ENCODE data around the gene LEF1. TPM values are rescaled to one million over a fixed set of nuclear protein-coding genes. Genes with fewer than 3 reads are reported as not detected.

LEF1 gene
- total RNA-seq, 1 donor from 2014 or later: 16.6 TPM

DNA sequence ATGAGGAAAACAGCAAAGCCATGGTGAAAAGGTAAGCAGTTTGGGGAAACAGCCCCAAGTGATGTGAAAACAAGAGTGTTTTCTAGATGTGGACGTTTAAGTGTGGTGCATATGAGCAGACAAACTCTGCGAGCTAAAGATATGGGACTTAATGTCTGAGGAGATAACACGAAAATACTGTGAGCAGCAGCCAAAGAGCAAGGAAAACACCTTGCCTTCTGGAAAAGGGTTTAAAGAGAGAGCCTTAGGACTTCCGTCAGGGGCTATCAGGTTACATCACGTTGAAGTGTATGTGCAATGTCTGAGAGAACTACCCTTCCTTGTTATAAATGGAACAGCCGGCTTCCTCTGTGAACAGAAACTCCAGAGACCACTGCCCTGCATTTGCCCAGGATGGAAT, 54.2 kb downstream of the LEF1 start:
- no peaks in the 10 kb centered on the region for H3K79me2 ChIP-seq (ENCODE audit: insufficient read depth, low read length)
- TF ChIP-seq, protein P1, sequence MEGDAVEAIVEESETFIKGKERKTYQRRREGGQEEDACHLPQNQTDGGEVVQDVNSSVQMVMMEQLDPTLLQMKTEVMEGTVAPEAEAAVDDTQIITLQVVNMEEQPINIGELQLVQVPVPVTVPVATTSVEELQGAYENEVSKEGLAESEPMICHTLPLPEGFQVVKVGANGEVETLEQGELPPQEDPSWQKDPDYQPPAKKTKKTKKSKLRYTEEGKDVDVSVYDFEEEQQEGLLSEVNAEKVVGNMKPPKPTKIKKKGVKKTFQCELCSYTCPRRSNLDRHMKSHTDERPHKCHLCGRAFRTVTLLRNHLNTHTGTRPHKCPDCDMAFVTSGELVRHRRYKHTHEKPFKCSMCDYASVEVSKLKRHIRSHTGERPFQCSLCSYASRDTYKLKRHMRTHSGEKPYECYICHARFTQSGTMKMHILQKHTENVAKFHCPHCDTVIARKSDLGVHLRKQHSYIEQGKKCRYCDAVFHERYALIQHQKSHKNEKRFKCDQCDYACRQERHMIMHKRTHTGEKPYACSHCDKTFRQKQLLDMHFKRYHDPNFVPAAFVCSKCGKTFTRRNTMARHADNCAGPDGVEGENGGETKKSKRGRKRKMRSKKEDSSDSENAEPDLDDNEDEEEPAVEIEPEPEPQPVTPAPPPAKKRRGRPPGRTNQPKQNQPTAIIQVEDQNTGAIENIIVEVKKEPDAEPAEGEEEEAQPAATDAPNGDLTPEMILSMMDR (IDR thresholded peaks at IDR 0.05; ENCODE audit: insufficient read depth, low read depth, low read length): no peak
- TF ChIP-seq EZH2 (IDR thresholded peaks at IDR 0.05; ENCODE audit: insufficient read depth, low read length): no peak
- no peak overlapping the region for H3K9ac ChIP-seq (ENCODE audit: low read length)
- Mint-ChIP-seq H3K27me3 (ENCODE audit: low read depth, unreplicated experiment) (no peaks in the 10 kb centered on the region), H3K27ac (ENCODE audit: unreplicated experiment) (no peak overlapping the region), H3K9me3 (ENCODE audit: unreplicated experiment) (no peaks in the 10 kb centered on the region), H3K4me1 (ENCODE audit: low read depth, unreplicated experiment) (peaks cover 63% of the 10 kb centered on the region), H3K4me3 (ENCODE audit: unreplicated experiment) (no peak overlapping the region), H3K36me3 (ENCODE audit: low read depth, unreplicated experiment) (no peaks in the 10 kb centered on the region)
- H3K27me3 ChIP-seq (ENCODE audit: insufficient read depth, low read length): no peaks in the 10 kb centered on the region
- H3K4me3 ChIP-seq (ENCODE audit: insufficient read depth, low read depth, low read length): no peak overlapping the region
- H3K4me2 ChIP-seq (ENCODE audit: low read length): no peak overlapping the region
- H3K9me3 ChIP-seq (ENCODE audit: insufficient read depth, low read depth, low read length): no peaks in the 10 kb centered on the region
- no peaks in the 10 kb centered on the region for H4K20me1 ChIP-seq (ENCODE audit: insufficient read depth, low read length)
- no peak overlapping the region for H3K27ac ChIP-seq (ENCODE audit: low read depth, low read length)
- DNase-seq (ENCODE audit: low read depth) (no peak), FAIRE-seq (no peak)
- no peaks in the 10 kb centered on the region for H3K36me3 ChIP-seq (ENCODE audit: insufficient read depth, low read length)
- H2AFZ ChIP-seq (ENCODE audit: low read depth, low read length): no peak overlapping the region
- peaks cover 4% of the 10 kb centered on the region for H3K4me1 ChIP-seq (ENCODE audit: insufficient read depth, low read length)

DNA sequence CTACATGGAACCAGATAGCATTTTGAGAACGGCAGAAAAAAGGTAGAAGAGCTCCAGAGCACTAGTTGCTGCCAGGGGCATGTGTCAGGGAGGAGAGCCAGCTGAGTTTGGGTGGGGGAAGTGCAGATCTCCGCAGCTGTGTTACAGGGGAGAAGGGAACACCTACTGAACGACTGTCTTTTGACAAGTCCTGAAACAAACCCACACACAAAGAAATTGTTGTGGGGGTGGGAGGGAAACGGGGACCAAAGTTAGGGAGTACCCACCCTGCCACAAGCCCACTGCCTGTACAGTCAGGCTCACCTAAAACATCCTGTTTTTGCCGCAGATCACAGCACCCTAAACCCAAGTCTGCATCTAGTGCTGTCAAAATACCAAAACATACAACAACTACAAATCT, 55.5 kb downstream of the LEF1 start:
- H3K27me3 ChIP-seq (ENCODE audit: insufficient read depth, low read length): no peaks in the 10 kb centered on the region
- peaks cover 57% of the 10 kb centered on the region for H3K4me1 Mint-ChIP-seq (ENCODE audit: low read depth, unreplicated experiment)
- peaks cover 3% of the 10 kb centered on the region for H3K27me3 Mint-ChIP-seq (ENCODE audit: low read depth, unreplicated experiment)
- no peak overlapping the region for H3K27ac ChIP-seq (ENCODE audit: low read depth, low read length)
- H3K36me3 Mint-ChIP-seq (ENCODE audit: low read depth, unreplicated experiment): no peaks in the 10 kb centered on the region
- no peak overlapping the region for H3K27ac Mint-ChIP-seq (ENCODE audit: unreplicated experiment)
- H3K4me3 Mint-ChIP-seq (ENCODE audit: unreplicated experiment): peak overlapping the region; percentile 12
- no peaks in the 10 kb centered on the region for H3K79me2 ChIP-seq (ENCODE audit: insufficient read depth, low read length)
- no peaks in the 10 kb centered on the region for H4K20me1 ChIP-seq (ENCODE audit: insufficient read depth, low read length)
- no peak overlapping the region for H2AFZ ChIP-seq (ENCODE audit: low read depth, low read length)
- no peak for DNase-seq (ENCODE audit: low read depth)
- H3K9me3 ChIP-seq (ENCODE audit: insufficient read depth, low read depth, low read length): no peaks in the 10 kb centered on the region
- peaks cover 4% of the 10 kb centered on the region for H3K4me1 ChIP-seq (ENCODE audit: insufficient read depth, low read length)
- H3K9me3 Mint-ChIP-seq (ENCODE audit: unreplicated experiment): no peaks in the 10 kb centered on the region
- H3K36me3 ChIP-seq (ENCODE audit: insufficient read depth, low read length): no peaks in the 10 kb centered on the region
- FAIRE-seq: no peak
- H3K9ac ChIP-seq (ENCODE audit: low read length): no peak overlapping the region
- TF ChIP-seq, protein P1 (IDR thresholded peaks at IDR 0.05; ENCODE audit: insufficient read depth, low read depth, low read length): no peak
- TF ChIP-seq EZH2 (IDR thresholded peaks at IDR 0.05; ENCODE audit: insufficient read depth, low read length): no peak
- no peak overlapping the region for H3K4me2 ChIP-seq (ENCODE audit: low read length)
- H3K4me3 ChIP-seq (ENCODE audit: insufficient read depth, low read depth, low read length): no peak overlapping the region

DNA sequence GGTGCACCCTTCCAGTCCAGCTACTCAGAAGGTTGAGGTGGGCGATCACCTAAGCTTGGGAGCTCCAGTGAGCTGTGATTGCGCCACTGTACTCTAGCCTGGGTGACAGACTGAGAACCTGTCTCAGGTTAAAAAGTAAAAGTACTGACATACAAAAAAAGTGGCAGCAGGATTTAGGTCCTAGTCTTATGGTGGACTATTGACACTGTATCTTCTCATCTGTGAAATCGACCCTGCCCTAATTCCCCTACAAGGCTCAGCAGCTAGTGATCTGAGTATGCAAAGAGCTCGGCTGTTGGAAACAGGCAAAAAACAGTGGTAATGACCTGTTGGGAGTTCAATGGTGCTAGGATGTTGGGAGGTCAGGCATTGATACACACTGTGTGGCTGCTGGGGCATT, 57.0 kb downstream of the LEF1 start:
- no peak overlapping the region for H3K27ac Mint-ChIP-seq (ENCODE audit: unreplicated experiment)
- H3K4me3 ChIP-seq (ENCODE audit: insufficient read depth, low read depth, low read length): no peak overlapping the region
- no peaks in the 10 kb centered on the region for H3K79me2 ChIP-seq (ENCODE audit: insufficient read depth, low read length)
- H4K20me1 ChIP-seq (ENCODE audit: insufficient read depth, low read length): no peaks in the 10 kb centered on the region
- H3K9me3 ChIP-seq (ENCODE audit: insufficient read depth, low read depth, low read length): no peaks in the 10 kb centered on the region
- no peaks in the 10 kb centered on the region for H3K27me3 ChIP-seq (ENCODE audit: insufficient read depth, low read length)
- DNase-seq (ENCODE audit: low read depth) (no peak), FAIRE-seq (no peak)
- H3K36me3 Mint-ChIP-seq (ENCODE audit: low read depth, unreplicated experiment): no peaks in the 10 kb centered on the region
- no peak for TF ChIP-seq EZH2 (IDR thresholded peaks at IDR 0.05; ENCODE audit: insufficient read depth, low read length)
- H3K9ac ChIP-seq (ENCODE audit: low read length): no peak overlapping the region
- H3K36me3 ChIP-seq (ENCODE audit: insufficient read depth, low read length): no peaks in the 10 kb centered on the region
- no peak overlapping the region for H3K4me2 ChIP-seq (ENCODE audit: low read length)
- peaks cover 43% of the 10 kb centered on the region for H3K4me1 Mint-ChIP-seq (ENCODE audit: low read depth, unreplicated experiment)
- H3K4me3 Mint-ChIP-seq (ENCODE audit: unreplicated experiment): no peak overlapping the region
- peaks cover 5% of the 10 kb centered on the region for H3K27me3 Mint-ChIP-seq (ENCODE audit: low read depth, unreplicated experiment)
- H3K9me3 Mint-ChIP-seq (ENCODE audit: unreplicated experiment): no peaks in the 10 kb centered on the region
- H3K27ac ChIP-seq (ENCODE audit: low read depth, low read length): no peak overlapping the region
- no peaks in the 10 kb centered on the region for H3K4me1 ChIP-seq (ENCODE audit: insufficient read depth, low read length)
- no peak overlapping the region for H2AFZ ChIP-seq (ENCODE audit: low read depth, low read length)
